Measurements from ENCODE around the gene PPIP5K2. TPM values are rescaled to one million over a fixed set of nuclear protein-coding genes. Genes with fewer than 3 reads are reported as not detected.

Gene PPIP5K2
- polyA plus RNA-seq, 1 donor from 2014 or later = 153 TPM

DNA sequence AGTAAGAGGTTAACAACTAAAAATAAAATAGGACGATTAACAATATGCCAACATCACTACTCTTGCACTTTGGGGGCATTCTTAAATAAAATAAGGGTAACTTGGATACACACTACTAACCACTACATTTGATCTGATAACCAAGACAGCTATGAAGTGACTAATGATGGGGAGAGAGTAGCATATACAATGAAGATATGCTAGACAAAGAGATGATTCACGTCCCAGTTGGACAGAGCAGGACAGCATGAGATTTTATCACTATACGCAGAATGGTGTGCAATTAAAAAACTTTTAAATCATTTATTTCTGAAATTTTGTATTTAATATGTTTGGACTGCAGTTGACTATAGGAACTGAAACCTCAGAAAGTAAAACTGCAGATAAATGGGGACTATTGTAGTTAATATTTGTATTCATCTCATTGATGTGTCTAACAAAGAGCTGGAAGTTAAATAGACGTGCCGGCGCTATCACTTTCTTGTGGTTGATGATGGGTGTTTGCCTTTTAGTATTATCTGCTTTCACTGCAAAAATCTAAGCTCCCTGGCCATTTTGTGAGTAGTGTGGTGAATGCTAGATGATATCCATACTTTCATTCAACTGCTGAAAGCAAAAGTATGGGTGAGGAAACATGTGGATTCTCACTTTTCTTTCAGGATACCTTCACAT lies 18.9 kb upstream of the PPIP5K2 start (continued):
- TF ChIP-seq, protein P1, sequence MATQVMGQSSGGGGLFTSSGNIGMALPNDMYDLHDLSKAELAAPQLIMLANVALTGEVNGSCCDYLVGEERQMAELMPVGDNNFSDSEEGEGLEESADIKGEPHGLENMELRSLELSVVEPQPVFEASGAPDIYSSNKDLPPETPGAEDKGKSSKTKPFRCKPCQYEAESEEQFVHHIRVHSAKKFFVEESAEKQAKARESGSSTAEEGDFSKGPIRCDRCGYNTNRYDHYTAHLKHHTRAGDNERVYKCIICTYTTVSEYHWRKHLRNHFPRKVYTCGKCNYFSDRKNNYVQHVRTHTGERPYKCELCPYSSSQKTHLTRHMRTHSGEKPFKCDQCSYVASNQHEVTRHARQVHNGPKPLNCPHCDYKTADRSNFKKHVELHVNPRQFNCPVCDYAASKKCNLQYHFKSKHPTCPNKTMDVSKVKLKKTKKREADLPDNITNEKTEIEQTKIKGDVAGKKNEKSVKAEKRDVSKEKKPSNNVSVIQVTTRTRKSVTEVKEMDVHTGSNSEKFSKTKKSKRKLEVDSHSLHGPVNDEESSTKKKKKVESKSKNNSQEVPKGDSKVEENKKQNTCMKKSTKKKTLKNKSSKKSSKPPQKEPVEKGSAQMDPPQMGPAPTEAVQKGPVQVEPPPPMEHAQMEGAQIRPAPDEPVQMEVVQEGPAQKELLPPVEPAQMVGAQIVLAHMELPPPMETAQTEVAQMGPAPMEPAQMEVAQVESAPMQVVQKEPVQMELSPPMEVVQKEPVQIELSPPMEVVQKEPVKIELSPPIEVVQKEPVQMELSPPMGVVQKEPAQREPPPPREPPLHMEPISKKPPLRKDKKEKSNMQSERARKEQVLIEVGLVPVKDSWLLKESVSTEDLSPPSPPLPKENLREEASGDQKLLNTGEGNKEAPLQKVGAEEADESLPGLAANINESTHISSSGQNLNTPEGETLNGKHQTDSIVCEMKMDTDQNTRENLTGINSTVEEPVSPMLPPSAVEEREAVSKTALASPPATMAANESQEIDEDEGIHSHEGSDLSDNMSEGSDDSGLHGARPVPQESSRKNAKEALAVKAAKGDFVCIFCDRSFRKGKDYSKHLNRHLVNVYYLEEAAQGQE (IDR thresholded peaks at IDR 0.05; ENCODE audit: borderline replicate concordance) = no peak
- no peak for TF ChIP-seq POLR2AphosphoS5 (IDR thresholded peaks at IDR 0.05)

DNA sequence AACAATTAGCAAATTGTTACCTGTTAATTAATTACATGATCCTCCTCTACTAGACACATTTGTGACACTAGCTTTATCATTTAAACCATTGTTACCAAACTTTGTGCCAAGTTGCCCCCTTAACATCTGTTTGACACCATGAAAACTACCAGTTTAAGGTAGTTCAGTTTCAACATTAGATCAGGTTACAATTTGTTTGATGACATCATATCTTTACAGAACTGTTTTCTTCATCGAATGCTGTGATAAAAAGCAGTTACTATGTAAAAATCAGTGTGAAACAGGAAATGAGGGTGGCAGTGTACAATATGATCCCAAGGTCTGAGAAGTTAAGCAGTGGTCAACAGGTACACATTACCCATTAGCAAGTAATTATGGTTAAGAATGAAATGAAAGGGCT lies 17.9 kb upstream of the PPIP5K2 start:
- Histone ChIP-seq H3K36me3 (ENCODE audit: insufficient read depth, low read length) (peaks cover 5% of the 10 kb centered on the region), H4K20me1 (ENCODE audit: insufficient read depth) (no peaks in the 10 kb centered on the region), H3K4me3 (ENCODE audit: low read length) (no peak overlapping the region), H2AFZ (ENCODE audit: low read depth, low read length) (no peak overlapping the region), H3K4me2 (ENCODE audit: low read length) (no peak overlapping the region), H3K9me3 (ENCODE audit: low read length) (no peaks in the 10 kb centered on the region), H3K27me3 (ENCODE audit: insufficient read depth, low read depth, low read length) (no peaks in the 10 kb centered on the region), H3K27ac (ENCODE audit: low read length) (no peak overlapping the region), H3K79me2 (replicated peaks; ENCODE audit: insufficient read depth, low read length) (no peaks in the 10 kb centered on the region), H3K9ac (ENCODE audit: low read length) (no peak overlapping the region), H3K9me2 (ENCODE audit: insufficient read depth, low read length) (no peaks in the 10 kb centered on the region), H3F3A (ENCODE audit: insufficient read depth, low read length, poor library complexity, severe bottlenecking) (no peaks in the 10 kb centered on the region)
- TF ChIP-seq EZH2 (IDR thresholded peaks at IDR 0.05; ENCODE audit: borderline replicate concordance, insufficient read depth, low read length, poor library complexity, severe bottlenecking) (no peak), SMC3 (conservative IDR thresholded peaks at IDR 0.05; ENCODE audit: poor library complexity) (no peak), POLR2AphosphoS5 (IDR thresholded peaks at IDR 0.05) (no peak), TAF1 (IDR thresholded peaks at IDR 0.05; ENCODE audit: low read depth) (no peak), RAD21 (conservative IDR thresholded peaks at IDR 0.05) (no peak), MXI1 (conservative IDR thresholded peaks at IDR 0.05; ENCODE audit: poor library complexity, severe bottlenecking) (no peak), EP300 (conservative IDR thresholded peaks at IDR 0.05; ENCODE audit: poor library complexity, severe bottlenecking) (no peak)
- TF ChIP-seq, protein P2, sequence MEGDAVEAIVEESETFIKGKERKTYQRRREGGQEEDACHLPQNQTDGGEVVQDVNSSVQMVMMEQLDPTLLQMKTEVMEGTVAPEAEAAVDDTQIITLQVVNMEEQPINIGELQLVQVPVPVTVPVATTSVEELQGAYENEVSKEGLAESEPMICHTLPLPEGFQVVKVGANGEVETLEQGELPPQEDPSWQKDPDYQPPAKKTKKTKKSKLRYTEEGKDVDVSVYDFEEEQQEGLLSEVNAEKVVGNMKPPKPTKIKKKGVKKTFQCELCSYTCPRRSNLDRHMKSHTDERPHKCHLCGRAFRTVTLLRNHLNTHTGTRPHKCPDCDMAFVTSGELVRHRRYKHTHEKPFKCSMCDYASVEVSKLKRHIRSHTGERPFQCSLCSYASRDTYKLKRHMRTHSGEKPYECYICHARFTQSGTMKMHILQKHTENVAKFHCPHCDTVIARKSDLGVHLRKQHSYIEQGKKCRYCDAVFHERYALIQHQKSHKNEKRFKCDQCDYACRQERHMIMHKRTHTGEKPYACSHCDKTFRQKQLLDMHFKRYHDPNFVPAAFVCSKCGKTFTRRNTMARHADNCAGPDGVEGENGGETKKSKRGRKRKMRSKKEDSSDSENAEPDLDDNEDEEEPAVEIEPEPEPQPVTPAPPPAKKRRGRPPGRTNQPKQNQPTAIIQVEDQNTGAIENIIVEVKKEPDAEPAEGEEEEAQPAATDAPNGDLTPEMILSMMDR (IDR thresholded peaks at IDR 0.05; ENCODE audit: poor library complexity, severe bottlenecking) = no peak
- TF ChIP-seq, protein P1 (IDR thresholded peaks at IDR 0.05; ENCODE audit: borderline replicate concordance) = no peak
